HG02981 (cell line): ENCODE data around the gene ARPIN.
"Not testable (repeated sequence)": the region's sequence is repeated elsewhere in the genome, so short reads cannot be mapped to it uniquely, and the experiment has no call there.

Source experiments
- ATAC-seq: cut with Tn5 transposase; IDR thresholded peaks from one replicate; pipeline ENCODE4 v1.9.1; 2021; ENCODE audit warnings: mild to moderate bottlenecking, moderate library complexity; ENCODE audit not compliant: unreplicated experiment

ARPIN gene

DNA sequence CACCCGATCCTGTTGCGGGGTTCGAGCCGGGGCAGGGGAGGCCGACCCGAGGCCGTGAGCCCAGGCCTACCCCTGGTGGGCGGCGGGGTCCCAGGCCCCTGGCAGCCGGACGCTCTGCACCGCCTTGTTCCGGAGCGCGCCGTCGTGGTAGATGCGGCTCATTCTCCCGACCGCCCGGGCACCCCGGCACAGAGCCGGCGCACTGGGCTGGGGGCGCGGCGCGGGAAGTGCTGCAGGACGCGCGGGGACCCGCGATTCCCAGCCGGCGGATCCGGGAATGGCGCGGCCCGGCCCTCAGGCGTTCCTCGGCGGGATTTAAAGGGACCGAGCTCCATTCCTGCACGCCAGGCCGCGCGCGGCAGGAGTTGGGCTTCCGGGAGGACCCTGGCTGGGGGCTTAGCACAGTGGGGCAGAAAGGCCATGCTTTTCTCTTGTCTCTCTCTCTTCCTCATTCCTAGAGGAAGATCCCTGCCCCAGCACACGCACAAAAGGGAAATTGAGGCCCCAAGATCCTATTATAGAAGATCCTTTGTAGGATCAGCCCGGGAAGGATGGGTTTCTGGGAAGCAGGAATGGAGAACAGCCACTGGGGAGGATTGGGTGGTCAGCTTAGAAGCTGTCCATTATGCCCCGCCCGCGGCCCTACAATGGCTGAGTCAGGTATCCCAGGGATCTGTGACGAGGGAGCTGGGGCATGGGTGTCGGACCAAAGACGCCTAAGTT lies at the start of gene ARPIN:
Gene ARPIN (minus strand): TSS at position 279 of the 723 bp plus-strand sequence. CDS start 117 bp downstream, at position 162.
- ATAC-seq: no peak

DNA sequence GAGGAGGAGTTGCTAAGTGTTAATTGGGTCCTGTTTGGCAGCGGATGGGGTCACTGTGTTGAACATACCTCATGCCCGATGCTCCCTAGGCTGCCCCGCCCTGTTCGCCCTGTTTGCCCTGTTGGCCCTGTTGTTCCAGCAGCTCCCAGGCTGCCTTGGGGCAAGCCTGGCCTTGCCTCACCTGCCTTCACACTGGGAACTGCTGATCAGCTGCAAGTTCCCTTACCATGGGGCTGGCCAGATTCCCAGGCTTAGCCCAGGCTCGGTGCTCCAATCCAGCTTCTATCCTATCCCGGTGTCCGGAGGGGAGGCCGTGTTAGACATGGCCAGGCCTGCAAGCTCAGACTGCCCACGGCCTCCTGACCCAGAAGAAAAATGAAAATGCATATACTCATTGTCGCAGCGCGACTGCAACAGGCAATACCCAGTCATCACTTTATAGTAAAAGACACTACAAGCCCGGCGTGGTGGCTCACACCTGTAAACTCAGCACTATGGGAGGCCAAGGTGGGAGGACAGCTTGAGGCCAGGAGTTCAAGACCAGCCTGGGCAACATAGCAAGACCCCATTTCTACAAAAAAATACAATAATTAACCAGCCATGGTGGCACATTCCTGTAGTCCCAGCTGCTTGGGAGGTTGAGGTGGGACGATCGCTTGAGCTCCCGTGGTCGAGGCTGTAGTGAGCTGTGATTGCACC lies 45.5 kb upstream of the ARPIN start:
- ATAC-seq: no peak

GRCh38 chr15:89955449-89955998 lies 42.8 kb upstream of the ARPIN start:
- not testable (repeated sequence) for ATAC-seq

DNA sequence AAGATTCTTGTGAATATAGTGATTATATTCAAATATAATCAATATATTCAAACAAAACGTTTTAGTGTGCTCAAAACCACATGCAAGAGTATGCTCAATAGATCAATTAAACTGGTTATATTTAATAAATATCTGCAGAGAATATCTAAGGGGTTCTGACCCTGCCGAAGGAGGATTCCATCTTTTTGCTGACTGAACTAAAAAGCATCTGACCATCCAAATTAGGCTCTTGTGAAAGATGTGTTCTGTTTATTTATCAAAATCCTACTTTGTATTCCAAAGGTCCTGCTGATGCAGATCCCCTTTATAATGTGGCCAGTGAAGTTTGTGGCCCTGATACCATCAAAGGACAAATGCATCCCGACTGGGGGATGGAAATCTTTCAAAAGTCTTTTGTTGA lies 41.8 kb upstream of the ARPIN start:
- ATAC-seq: no peak

- no peak for ATAC-seq
These were observed 36.0 kb upstream of the ARPIN start for GRCh38 chr15:89948796-89949195.

DNA sequence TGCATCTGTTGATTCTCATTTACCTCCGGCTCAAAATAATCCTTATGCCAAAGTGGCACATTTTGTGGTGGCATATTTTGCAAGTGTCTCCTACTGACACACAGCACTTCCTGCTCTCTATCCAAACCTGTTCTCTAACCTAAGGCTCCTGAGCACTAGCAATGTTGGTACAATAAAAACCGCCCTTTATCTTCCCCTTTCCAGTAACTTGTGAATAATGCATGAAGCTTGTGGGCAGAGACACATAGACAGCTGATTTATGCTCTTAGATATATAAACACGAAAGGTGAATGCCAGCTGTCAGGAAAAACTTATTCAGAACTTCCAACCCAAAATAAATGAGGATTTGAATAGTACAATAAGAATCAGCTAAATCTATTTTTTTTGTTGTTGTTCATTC lies 34.6 kb upstream of the ARPIN start:
- ATAC-seq: no peak

DNA sequence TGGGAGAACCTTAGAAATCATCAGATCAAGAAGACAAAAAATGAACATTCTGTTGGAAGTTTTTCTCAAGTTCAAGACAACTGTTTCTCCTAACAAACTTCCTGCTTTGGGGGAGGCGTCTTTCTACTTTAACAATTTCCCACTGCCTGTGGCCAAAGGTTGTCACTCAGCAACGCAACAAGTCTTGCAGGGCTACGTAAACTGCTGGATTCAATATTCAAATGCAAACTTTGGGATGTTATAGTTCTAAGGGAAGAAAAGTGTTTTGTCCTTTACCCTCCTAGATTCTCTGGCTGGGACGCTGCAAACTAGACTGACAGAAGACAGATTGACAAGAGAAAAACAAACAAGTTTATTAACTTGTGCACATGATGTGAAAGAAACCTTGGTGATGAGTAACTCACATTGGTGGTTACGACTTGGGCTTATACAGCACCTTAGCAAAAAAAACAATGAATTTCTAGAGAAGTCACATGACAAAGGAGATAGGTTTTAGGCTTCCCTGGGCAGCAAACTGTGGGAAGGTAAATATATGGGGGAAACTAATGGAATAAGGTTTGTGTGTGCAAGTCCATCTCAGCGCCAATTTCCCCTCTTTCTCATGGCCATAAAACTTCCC lies 34.0 kb upstream of the ARPIN start:
- no peak for ATAC-seq

DNA sequence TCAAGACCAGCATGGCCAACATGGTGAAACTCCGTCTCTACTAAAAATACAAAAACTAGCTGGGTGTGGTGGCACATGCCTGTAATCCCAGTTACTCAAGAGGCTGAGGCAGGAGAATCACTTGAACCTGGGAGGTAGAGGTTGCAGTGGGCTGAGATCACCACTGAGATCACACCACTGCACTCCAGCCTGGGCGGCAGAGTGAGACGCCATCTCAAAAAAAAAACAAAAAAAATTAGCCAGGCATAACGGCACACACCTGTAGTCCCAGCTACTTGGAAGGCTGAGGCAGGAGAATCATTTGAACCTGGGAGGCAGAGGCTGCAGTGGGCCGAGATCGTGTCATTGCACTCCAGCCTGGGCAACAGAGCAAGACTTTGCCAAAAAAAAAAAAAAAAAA lies 31.0 kb upstream of the ARPIN start:
- not testable (repeated sequence) for ATAC-seq

- no peak for ATAC-seq
These were observed 27.2 kb upstream of the ARPIN start for GRCh38 chr15:89939910-89940309.

- ATAC-seq: not testable (repeated sequence)
These were observed 26.6 kb upstream of the ARPIN start for GRCh38 chr15:89939377-89939776.

GRCh38 chr15:89937365-89938350 lies 24.9 kb upstream of the ARPIN start:
- no peak for ATAC-seq

DNA sequence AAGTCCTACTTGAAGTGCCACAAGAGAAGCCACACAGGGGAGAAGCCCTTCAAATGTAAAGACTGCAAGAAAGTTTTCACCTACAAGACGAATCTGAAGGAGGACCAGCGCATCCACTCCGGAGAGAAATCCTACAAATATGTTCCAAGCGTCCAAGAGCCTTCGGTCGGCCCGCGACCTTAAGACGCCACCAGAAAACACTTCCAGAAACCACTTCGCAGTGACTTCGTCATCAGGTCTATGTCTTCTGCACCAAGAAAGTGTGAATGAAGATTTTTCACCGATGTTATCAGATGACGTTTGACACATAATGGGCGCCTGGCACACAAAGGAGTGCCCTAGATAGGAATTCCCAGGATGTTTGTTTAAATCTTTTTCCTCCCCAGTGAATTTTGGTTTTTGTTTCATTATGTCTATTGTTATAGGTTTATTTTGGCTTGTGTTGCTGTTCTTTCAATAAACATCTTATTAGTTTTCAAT lies 24.1 kb upstream of the ARPIN start:
- no peak for ATAC-seq

- ATAC-seq: no peak
These were observed 23.5 kb upstream of the ARPIN start for GRCh38 chr15:89936051-89936785.

DNA sequence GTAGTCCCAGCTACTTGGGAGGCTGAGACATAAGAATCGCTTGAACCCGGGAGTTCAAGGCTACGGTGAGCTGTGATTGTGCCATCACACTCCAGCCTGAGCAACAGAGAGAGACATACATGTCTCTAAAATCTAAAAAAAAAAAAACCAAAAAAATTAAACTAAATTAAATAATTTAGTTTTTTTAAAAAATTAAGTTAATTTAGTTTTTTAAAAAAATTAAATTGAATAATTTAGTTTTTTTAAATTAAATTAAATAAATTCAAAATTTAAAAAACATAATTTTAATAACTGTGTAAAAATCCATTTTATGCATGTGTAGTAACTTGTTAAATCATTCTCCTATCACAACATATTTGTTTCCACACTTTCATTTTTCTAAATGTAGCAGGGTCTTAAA lies 20.1 kb upstream of the ARPIN start:
- ATAC-seq: no peak

- no peak for ATAC-seq
These were observed 15.7 kb upstream of the ARPIN start for GRCh38 chr15:89928421-89928820.

GRCh38 chr15:89926158-89926557 lies 13.4 kb upstream of the ARPIN start:
- no peak for ATAC-seq

DNA sequence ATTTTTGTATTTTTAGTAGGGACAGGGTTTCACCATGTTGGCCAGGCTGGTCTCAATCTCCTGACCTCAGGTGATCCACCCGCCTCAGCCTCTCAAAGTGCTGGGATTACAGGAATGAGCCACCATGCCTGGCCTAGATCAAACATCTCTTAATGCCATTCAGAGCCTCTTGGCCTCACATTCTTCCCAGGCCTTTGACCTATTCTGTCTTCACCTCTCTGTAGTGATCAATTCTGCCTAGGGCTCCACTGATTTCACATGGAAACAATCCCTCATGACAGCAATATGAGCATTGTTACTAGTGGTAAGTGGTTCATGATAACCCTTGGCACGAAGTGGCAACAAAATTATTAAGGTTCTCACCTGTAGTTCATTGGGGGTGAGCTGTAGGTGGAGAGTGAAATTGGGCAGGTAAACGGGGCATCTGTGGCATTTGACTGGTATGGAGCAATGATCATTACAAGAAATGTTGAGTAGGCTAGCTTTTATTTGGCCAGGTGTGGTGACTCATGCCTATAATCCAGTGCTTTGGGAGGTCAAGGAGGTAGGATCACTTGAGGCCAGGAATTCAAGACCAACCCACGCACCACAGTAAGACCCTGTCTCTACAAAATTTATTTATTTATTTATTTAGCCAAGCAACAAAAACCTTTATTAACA lies 4.8 kb upstream of the ARPIN start:
- ATAC-seq: no peak

DNA sequence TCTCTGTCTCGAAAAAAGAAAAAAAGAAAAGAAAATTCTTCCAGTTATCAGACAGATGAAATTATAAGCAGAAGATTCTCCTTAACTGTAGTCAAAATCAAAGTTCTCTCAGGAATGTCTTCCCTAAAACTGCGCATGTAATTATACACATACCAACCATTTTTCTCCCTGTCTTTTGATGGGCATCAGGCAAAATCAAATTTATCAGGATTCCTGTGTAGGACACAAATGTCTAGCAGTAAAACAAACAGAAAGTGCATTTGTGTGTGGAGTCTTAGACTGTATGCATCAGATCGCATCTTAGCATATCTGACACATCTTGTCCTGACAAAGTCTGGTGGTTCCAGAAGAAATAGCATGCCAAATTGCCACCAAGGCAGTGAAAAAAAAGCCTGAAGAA lies 3.9 kb upstream of the ARPIN start:
- no peak for ATAC-seq

GRCh38 chr15:89912145-89912673 lies 543 bp downstream of the ARPIN start:
- no peak for ATAC-seq
